NK-92 treated with Interleukin-12 subunit alpha and Interleukin-12 subunit beta, amount 100 ng/mL, for 24 hours (cell line): ENCODE data around the gene MCM5.

Source experiments
- DNase-seq: peaks from one replicate; lab custom pipeline; 2025; lab: John Stamatoyannopoulos, UW

Gene MCM5

GRCh38 chr22:35403356-35403755 is 3.4 kb downstream of the MCM5 start:
- no peak for DNase-seq

GRCh38 chr22:35404176-35404575 is 4.2 kb downstream of the MCM5 start:
- DNase-seq = no peak

- DNase-seq = no peak
Observed at GRCh38 chr22:35406443-35406842, 6.5 kb downstream of the MCM5 start.

GRCh38 chr22:35407362-35407761 is 7.4 kb downstream of the MCM5 start:
- DNase-seq = no peak

- DNase-seq = peak; percentile 58
Observed at GRCh38 chr22:35409783-35410662, 10.1 kb downstream of the MCM5 start.

GRCh38 chr22:35410663-35411034 is 10.7 kb downstream of the MCM5 start:
- DNase-seq = no peak

- no peak for DNase-seq
Observed at GRCh38 chr22:35411102-35411501, 11.2 kb downstream of the MCM5 start.

- no peak for DNase-seq
Observed at GRCh38 chr22:35413624-35414023, 13.7 kb downstream of the MCM5 start.

- DNase-seq = no peak
Observed at GRCh38 chr22:35417606-35418005, 17.7 kb downstream of the MCM5 start.

GRCh38 chr22:35418088-35418487 is 18.1 kb downstream of the MCM5 start:
- DNase-seq = no peak

GRCh38 chr22:35418731-35419130 is 18.8 kb downstream of the MCM5 start:
- no peak for DNase-seq

GRCh38 chr22:35419756-35420155 is 19.8 kb downstream of the MCM5 start:
- no peak for DNase-seq

- no peak for DNase-seq
Observed at GRCh38 chr22:35421121-35421520, 21.2 kb downstream of the MCM5 start.

GRCh38 chr22:35422145-35422544 is 22.2 kb downstream of the MCM5 start:
- no peak for DNase-seq

GRCh38 chr22:35422936-35423335 is 23.0 kb downstream of the MCM5 start:
- DNase-seq = no peak

GRCh38 chr22:35424081-35424480 is 24.1 kb downstream of the MCM5 start:
- no peak for DNase-seq

GRCh38 chr22:35424761-35425160 is 24.8 kb downstream of the MCM5 start:
- DNase-seq = no peak

- DNase-seq = no peak
Observed at GRCh38 chr22:35425546-35425945, 25.6 kb downstream of the MCM5 start.

- no peak for DNase-seq
Observed at GRCh38 chr22:35425971-35426800, 26.2 kb downstream of the MCM5 start.

- DNase-seq = no peak
Observed at GRCh38 chr22:35426801-35427140, 26.8 kb downstream of the MCM5 start.

- no peak for DNase-seq
Observed at GRCh38 chr22:35430897-35431322, 31.0 kb downstream of the MCM5 start.

- DNase-seq = no peak
Observed at GRCh38 chr22:35431483-35432227, 31.7 kb downstream of the MCM5 start.
